HepG2 (cell line): ENCODE results near the gene CPLX1. TPM values are rescaled to one million over a fixed set of nuclear protein-coding genes. Genes with fewer than 3 reads are reported as not detected.

Source experiments
- ATAC-seq: fragments of 200-7000 bp; cut with Tn5 transposase; 3 replicates; pipeline ENCODE4 v1.9.1; 2020; ENCODE audit warnings: mild to moderate bottlenecking, moderate library complexity
- BruUV-seq: library from RNA; stranded (reverse); fragments of 400-500 nt; replicated peaks from 2 replicates; lab custom pipeline; 2021; lab: Mats Ljungman, UMichigan
- CTCF ChIA-PET: fragments of 300-600 bp; formaldehyde crosslinking; extraction: SDS; loops from one replicate; lab custom pipeline; 2021; ENCODE audit warnings: low total read pairs, inconsistent platforms, low intra/inter-chr PET ratio; lab: Yijun Ruan, JAX
- POLR2A ChIA-PET: fragments of 350-600 bp; sonication (Branson Sonifier 250); formaldehyde crosslinking; loops from one replicate; lab custom pipeline; 2020; ENCODE audit warnings: antibody characterized with exemption, inconsistent platforms; lab: Yijun Ruan, JAX
- DNase-seq: peaks from one replicate; pipeline ENCODE4 v3.0.0-alpha.2; 2015; ENCODE audit warnings: low spot score
- FAIRE-seq: peaks from 3 replicates; lab custom pipeline; 2011; peaks lifted over from hg19 to GRCh38; lab: Jason Lieb, UNC
- H2AFZ ChIP-seq: one replicate; pipeline ENCODE4 v1.6.1; 2011; ENCODE audit warnings: low read length, inconsistent platforms
- H3K27ac ChIP-seq: fragments of 300-600 bp; 3 replicates; pipeline ENCODE4 v1.8.0; 2011; ENCODE audit warnings: mixed run types, mild to moderate bottlenecking, mixed read lengths, low read length, inconsistent platforms; ENCODE audit not compliant: insufficient read depth; ENCODE audit errors: extremely low read length
- H3K27me3 ChIP-seq, 2 experiments: fragments of 200-600 bp in 1 of 2; 2 replicates in 1 of 2; 3 replicates in 1 of 2; pipeline versions ENCODE4 v1.6.0 to v1.8.0; 2011; ENCODE audit warnings: low read length in 2 of 2, mild to moderate bottlenecking in 2 of 2, moderate library complexity in 2 of 2, inconsistent platforms in 1 of 2; ENCODE audit not compliant: insufficient read depth in 2 of 2, control insufficient read depth in 1 of 2
- H3K36me3 ChIP-seq, 2 experiments: fragments of 200-600 bp in 1 of 2; replicated peaks in 1 of 2; 2 replicates in 1 of 2; 3 replicates in 1 of 2; pipeline versions ENCODE4 v1.5.1 to v1.8.0; 2011; ENCODE audit warnings: low read length in 2 of 2, inconsistent platforms in 1 of 2; ENCODE audit not compliant: insufficient read depth in 2 of 2, control insufficient read depth in 1 of 2
- H3K4me1 ChIP-seq: 2 replicates; pipeline ENCODE4 v1.5.1; 2012; ENCODE audit warnings: low read length, inconsistent platforms; ENCODE audit not compliant: insufficient read depth
- H3K4me2 ChIP-seq: 2 replicates; pipeline ENCODE4 v1.6.0; 2011; ENCODE audit warnings: low read depth, low read length, inconsistent platforms
- H3K4me3 ChIP-seq, 3 experiments: fragments of 200-600 bp in 1 of 3; sonication (generic), shearing (Covaris generic) in 1 of 3; replicated peaks in 1 of 3; 2 replicates each; pipeline ENCODE4 v1.5.1; 2011 to 2016; ENCODE audit warnings: low read length in 3 of 3, inconsistent platforms in 2 of 3, low read depth in 2 of 3, mild to moderate bottlenecking in 2 of 3, control low read depth in 1 of 3, mixed read lengths in 1 of 3; ENCODE audit not compliant: insufficient read depth in 1 of 3
- H3K79me2 ChIP-seq: one replicate; pipeline ENCODE4 v1.6.1; 2011; ENCODE audit warnings: low read length, inconsistent platforms; ENCODE audit not compliant: insufficient read depth
- H3K9ac ChIP-seq: 2 replicates; pipeline ENCODE4 v1.6.0; 2011; ENCODE audit warnings: mild to moderate bottlenecking, low read depth, low read length, inconsistent platforms; ENCODE audit not compliant: insufficient read depth
- H3K9me3 ChIP-seq: 2 replicates; pipeline ENCODE4 v1.5.1; 2012; ENCODE audit warnings: mild to moderate bottlenecking, low read length
- H4K20me1 ChIP-seq: 2 replicates; pipeline ENCODE4 v1.6.0; 2011; ENCODE audit warnings: inconsistent platforms, mild to moderate bottlenecking, low read length, moderate library complexity; ENCODE audit not compliant: insufficient read depth
- BHLHE40 ChIP-seq: IDR thresholded peaks from 2 replicates; pipeline ENCODE4 v1.6.1; 2011; ENCODE audit warnings: low read length, improper control_type of control experiment
- ESRRA ChIP-seq: sonication (generic); formaldehyde crosslinking; IDR thresholded peaks from 2 replicates; pipeline ENCODE4 v1.5.1; 2020; ENCODE audit warnings: mild to moderate bottlenecking, low read depth, missing genetic modification reagents
- GATAD2A ChIP-seq: IDR thresholded peaks from 2 replicates; pipeline ENCODE4 v1.6.1; 2016
- HNF4A ChIP-seq: sonication (generic); formaldehyde crosslinking; IDR thresholded peaks from 2 replicates; pipeline ENCODE4 v1.4.0; 2020; ENCODE audit warnings: missing genetic modification reagents
- HOXA5 ChIP-seq: sonication (generic); formaldehyde crosslinking; IDR thresholded peaks from 2 replicates; pipeline ENCODE4 v1.4.0; 2020; ENCODE audit warnings: missing genetic modification reagents
- LCORL ChIP-seq, 2 experiments: fragments of 450-650 bp in 1 of 2; sonication (generic) in 1 of 2; formaldehyde crosslinking in 1 of 2; IDR thresholded peaks; 2 replicates each; pipeline versions ENCODE4 v1.5.0 to v1.6.1; 2017 to 2020; ENCODE audit warnings: antibody characterized with exemption in 1 of 2, missing genetic modification reagents in 1 of 2
- MYC ChIP-seq: sonication (generic); formaldehyde crosslinking; IDR thresholded peaks from 2 replicates; pipeline ENCODE4 v1.9.0; 2021; ENCODE audit warnings: missing genetic modification reagents, borderline replicate concordance
- PATZ1 ChIP-seq: sonication (generic); formaldehyde crosslinking; IDR thresholded peaks from 2 replicates; pipeline ENCODE4 v1.4.0; 2020; ENCODE audit warnings: missing genetic modification reagents
- POLR2A ChIP-seq, 2 experiments: IDR thresholded peaks; 2 replicates each; pipeline ENCODE4 v1.6.1; 2011; ENCODE audit warnings: low read depth in 2 of 2, low read length in 2 of 2, mild to moderate bottlenecking in 1 of 2, moderate library complexity in 1 of 2; ENCODE audit not compliant: insufficient read depth in 1 of 2
- RAD21 ChIP-seq: fragments of 450-650 bp; formaldehyde crosslinking; IDR thresholded peaks from 2 replicates; pipeline ENCODE4 v1.5.0; 2020; ENCODE audit warnings: mild to moderate bottlenecking
- SRF ChIP-seq: IDR thresholded peaks from 2 replicates; pipeline ENCODE4 v1.6.1; 2011; ENCODE audit warnings: mild to moderate bottlenecking, low read depth, low read length, moderate library complexity
- ZFY ChIP-seq: sonication (generic); formaldehyde crosslinking; IDR thresholded peaks from 2 replicates; pipeline ENCODE4 v1.4.0; 2020; ENCODE audit warnings: missing genetic modification reagents
- ZNF121 ChIP-seq: sonication (generic); formaldehyde crosslinking; IDR thresholded peaks from 2 replicates; pipeline ENCODE4 v1.5.0; 2020; ENCODE audit warnings: mild to moderate bottlenecking, missing genetic modification reagents
- ZNF329 ChIP-seq: sonication (generic); formaldehyde crosslinking; IDR thresholded peaks from 2 replicates; pipeline ENCODE4 v1.9.0; 2021; ENCODE audit warnings: low read depth, mild to moderate bottlenecking, missing genetic modification reagents
- ZNF362 ChIP-seq: sonication (generic); formaldehyde crosslinking; IDR thresholded peaks from 2 replicates; pipeline ENCODE4 v1.4.0; 2020; ENCODE audit warnings: missing genetic modification reagents, mild to moderate bottlenecking, borderline replicate concordance
- ZNF770 ChIP-seq: sonication (generic); formaldehyde crosslinking; IDR thresholded peaks from 2 replicates; pipeline ENCODE4 v1.5.0; 2020; ENCODE audit warnings: mild to moderate bottlenecking, missing genetic modification reagents
- WGBS: methylation state at CpG from one replicate; pipeline ENCODE4 v1.1.6; 2017; ENCODE audit warnings: low lambda C conversion rate; 5-methylcytosine and 5-hydroxymethylcytosine counted together
- in situ Hi-C: cut with HindIII; loops from 2 replicates; pipeline ENCODE4 v1.10.0; 2017; ENCODE audit warnings: low pct_unique_long_range_greater_than_20kb; ENCODE audit not compliant: extremely low pct_ligation_motif_present
- intact Hi-C: fragments of 100-400 bp; cut with micrococcal nuclease; formaldehyde crosslinking; loops from one replicate; pipeline ENCODE4 v1.10.0; 2022; ENCODE audit not compliant: unreplicated experiment
- polyA plus RNA-seq, 8 experiments: library from polyadenylated mRNA; depleted of rRNA in 3 of 8; stranded (reverse) in 7 of 8; unstranded in 1 of 8; fragments of >200 nt; fragmentation: Illumina TruSeq in 4 of 8; extraction: Trizol in 4 of 8; gene quantifications; 2 replicates each; pipeline versions ENCODE4 v1.2.1 to v1.2.3, GENCODE V29; 2011 to 2016; ENCODE audit warnings: low read depth in 4 of 8, missing spikeins in 1 of 8, mixed read lengths in 1 of 8; ENCODE audit not compliant: insufficient read depth in 1 of 8
- total RNA-seq, 5 experiments: library from RNA; depleted of rRNA; stranded (reverse); fragments of >200 nt; fragmentation: Illumina TruSeq; extraction: Trizol; gene quantifications; 2 replicates each; pipeline ENCODE4 v1.2.3, GENCODE V29; 2016; ENCODE audit warnings: low read depth in 1 of 5

CPLX1 gene
- total and polyA plus RNA-seq, 2 of the 13 experiments (the other 11 are each of a cell fraction or from before 2014, with no cell fraction given) = 0.18 TPM

- DNase-seq = peak; percentile 72
- no peak overlapping the region for H2AFZ ChIP-seq
- no peak overlapping the region for H3K4me3 ChIP-seq
- no peaks in the 10 kb centered on the region for H3K79me2 ChIP-seq
- no peaks in the 10 kb centered on the region for H3K9me3 ChIP-seq
- peak overlapping the region; percentile 44 for H3K4me2 ChIP-seq
- in situ Hi-C loops (no loop called here), intact Hi-C loops (loop anchor here (1.0 kb wide), 1 partner anchor 61 kb away; no protein-coding TSS in a partner anchor)
- peaks cover 22% of the 10 kb centered on the region for H3K4me1 ChIP-seq
- peak overlapping the region; percentile 56 for H3K27ac ChIP-seq
- peaks cover 7 to 25% of the 10 kb centered on the region in 2 experiments for H3K36me3 ChIP-seq
- peak; percentile 98 for ATAC-seq
- no peak overlapping the region; the same call in 1 of the 2 replicates for H3K9ac ChIP-seq
- TSS peak; percentile 24 for BruUV-seq
- ChIA-PET POLR2A (interaction anchor here (0.6 kb wide), 1 partner anchor 13 kb away, joined by 3 read pairs; no protein-coding TSS in a partner anchor), CTCF (no interaction called here)
- peak; percentile 86 for FAIRE-seq
- no peaks in the 10 kb centered on the region for H3K27me3 ChIP-seq
- H4K20me1 ChIP-seq = no peaks in the 10 kb centered on the region
- 45% methylated on average over 13 of the region's 17 CpGs for whole genome bisulfite sequencing
- no peak for TF ChIP-seq POLR2A (IDR thresholded peaks at IDR 0.05; ENCODE audit: insufficient read depth in 1 of 2, low read depth in 2 of 2, low read length in 2 of 2)
- TF ChIP-seq LCORL (IDR thresholded peaks at IDR 0.05) = no peak
- TF ChIP-seq LCORL (CRISPR knock-in tag; IDR thresholded peaks at IDR 0.05) = peak; percentile 59; the same call in 1 of the 2 replicates
- TF ChIP-seq ZFY (CRISPR knock-in tag) = peak; percentile 74
- TF ChIP-seq ZNF362 = no peak
- no peak for TF ChIP-seq BHLHE40
- peak; percentile 92 for TF ChIP-seq ZNF121 (CRISPR knock-in tag)
- 0 out of 2 replicates have a peak, but pooled peaks have one; percentile 28 for TF ChIP-seq MYC (CRISPR knock-in tag)
- TF ChIP-seq ZNF329 (CRISPR knock-in tag) = peak; percentile 80; the same call in 1 of the 2 replicates
- TF ChIP-seq SRF = no peak
- TF ChIP-seq ESRRA (CRISPR knock-in tag) = no peak
- peak; percentile 74 for TF ChIP-seq PATZ1 (CRISPR knock-in tag)
- 0 out of 2 replicates have a peak, but pooled peaks have one; percentile 27 for TF ChIP-seq HOXA5
- peak; percentile 61; the same call in 1 of the 2 replicates for TF ChIP-seq RAD21
- peak; percentile 93 for TF ChIP-seq HNF4A (CRISPR knock-in tag)
- TF ChIP-seq ZNF770 (CRISPR knock-in tag) = no peak
- peak; percentile 46; the same call in 1 of the 2 replicates for TF ChIP-seq GATAD2A (CRISPR knock-in tag)
These were observed 49.3 kb upstream of the CPLX1 start for GRCh38 chr4:874971-875817.
